WTC11 (cell line): ENCODE data around the gene IRX4. TPM values are rescaled to one million over a fixed set of nuclear protein-coding genes. Genes with fewer than 3 reads are reported as not detected.

Experiments used
- ATAC-seq: fragments of 200-7000 bp; cut with Tn5 transposase; 2 replicates; pipeline ENCODE4 v1.10.0; 2021; ENCODE audit warnings: mild to moderate bottlenecking, moderate library complexity
- CTCF ChIA-PET: fragments of 300-600 bp; sonication (Branson Sonifier 250); formaldehyde crosslinking; loops from one replicate; lab custom pipeline; 2021; ENCODE audit warnings: antibody characterized with exemption; lab: Charles Lee
- POLR2A ChIA-PET: fragments of 350-600 bp; sonication (Branson Sonifier 250); formaldehyde crosslinking; loops from one replicate; lab custom pipeline; 2021; ENCODE audit warnings: antibody characterized with exemption; lab: Charles Lee
- DNase-seq: peaks from one replicate; pipeline ENCODE4 v3.0.0; 2021; ENCODE audit warnings: low spot score
- H3K27ac Mint-ChIP-seq: 2 replicates; pipeline ENCODE4 v1.8.0; 2021; ENCODE audit warnings: mixed read lengths
- H3K27me3 Mint-ChIP-seq: 2 replicates; pipeline ENCODE4 v1.8.0; 2021; ENCODE audit warnings: low read depth, mild to moderate bottlenecking, moderate library complexity, mixed read lengths
- H3K36me3 Mint-ChIP-seq: 2 replicates; pipeline ENCODE4 v1.8.0; 2021; ENCODE audit warnings: mixed read lengths
- H3K4me1 Mint-ChIP-seq: 2 replicates; pipeline ENCODE4 v1.8.0; 2022; ENCODE audit warnings: mixed read lengths
- H3K4me3 Mint-ChIP-seq: 2 replicates; pipeline ENCODE4 v1.8.0; 2021; ENCODE audit warnings: mild to moderate bottlenecking, moderate library complexity, mixed read lengths
- H3K9me3 Mint-ChIP-seq: 2 replicates; pipeline ENCODE4 v1.8.0; 2021; ENCODE audit warnings: mixed read lengths
- AR ChIP-seq: fragments of 250-450 bp; sonication (Bioruptor Pico); IDR thresholded peaks from 2 replicates; pipeline ENCODE4 v1.9.0; 2021; ENCODE audit warnings: mild to moderate bottlenecking
- ATF2 ChIP-seq: sonication (generic); formaldehyde crosslinking; IDR thresholded peaks from 2 replicates; pipeline ENCODE4 v1.8.1; 2022; ENCODE audit warnings: low read depth, missing genetic modification reagents, borderline replicate concordance
- FOXP4 ChIP-seq: sonication (generic); formaldehyde crosslinking; IDR thresholded peaks from 2 replicates; pipeline ENCODE4 v1.8.0; 2022; ENCODE audit warnings: mild to moderate bottlenecking, missing genetic modification reagents
- NR3C1 ChIP-seq: sonication (generic); formaldehyde crosslinking; conservative IDR thresholded peaks from 2 replicates; pipeline ENCODE4 v1.8.1; 2023; ENCODE audit warnings: low read depth, mild to moderate bottlenecking, missing genetic modification reagents
- SP1 ChIP-seq: sonication (generic); formaldehyde crosslinking; conservative IDR thresholded peaks from 2 replicates; pipeline ENCODE4 v1.8.1; 2022; ENCODE audit warnings: missing genetic modification reagents
- TEAD1 ChIP-seq: sonication (generic); formaldehyde crosslinking; IDR thresholded peaks from 2 replicates; pipeline ENCODE4 v1.8.0; 2022; ENCODE audit warnings: mild to moderate bottlenecking, missing genetic modification reagents
- ZBTB21 ChIP-seq: sonication (generic); formaldehyde crosslinking; IDR thresholded peaks from 2 replicates; pipeline ENCODE4 v1.8.1; 2023; ENCODE audit warnings: mild to moderate bottlenecking, missing genetic modification reagents, borderline replicate concordance
- total RNA-seq: library from RNA; stranded (reverse); gene quantifications from 3 replicates; pipeline ENCODE4 v1.2.3, GENCODE V29; 2021
- TF ChIP-seq, protein P1 (sequence below): sonication (generic); formaldehyde crosslinking; IDR thresholded peaks from 2 replicates; pipeline ENCODE4 v1.8.1; 2023; ENCODE audit warnings: mild to moderate bottlenecking, missing genetic modification reagents
- TF ChIP-seq, protein P2 (sequence below): sonication (generic); formaldehyde crosslinking; IDR thresholded peaks from 2 replicates; pipeline ENCODE4 v1.8.1; 2023; ENCODE audit warnings: mild to moderate bottlenecking, missing genetic modification reagents, borderline replicate concordance
- TF ChIP-seq, protein P3 (sequence below): sonication (generic); formaldehyde crosslinking; IDR thresholded peaks from 2 replicates; pipeline ENCODE4 v1.8.0; 2023; ENCODE audit warnings: mild to moderate bottlenecking, missing genetic modification reagents

The IRX4 gene
- total RNA-seq, 1 experiment from 2014 or later: 9.0 TPM

DNA sequence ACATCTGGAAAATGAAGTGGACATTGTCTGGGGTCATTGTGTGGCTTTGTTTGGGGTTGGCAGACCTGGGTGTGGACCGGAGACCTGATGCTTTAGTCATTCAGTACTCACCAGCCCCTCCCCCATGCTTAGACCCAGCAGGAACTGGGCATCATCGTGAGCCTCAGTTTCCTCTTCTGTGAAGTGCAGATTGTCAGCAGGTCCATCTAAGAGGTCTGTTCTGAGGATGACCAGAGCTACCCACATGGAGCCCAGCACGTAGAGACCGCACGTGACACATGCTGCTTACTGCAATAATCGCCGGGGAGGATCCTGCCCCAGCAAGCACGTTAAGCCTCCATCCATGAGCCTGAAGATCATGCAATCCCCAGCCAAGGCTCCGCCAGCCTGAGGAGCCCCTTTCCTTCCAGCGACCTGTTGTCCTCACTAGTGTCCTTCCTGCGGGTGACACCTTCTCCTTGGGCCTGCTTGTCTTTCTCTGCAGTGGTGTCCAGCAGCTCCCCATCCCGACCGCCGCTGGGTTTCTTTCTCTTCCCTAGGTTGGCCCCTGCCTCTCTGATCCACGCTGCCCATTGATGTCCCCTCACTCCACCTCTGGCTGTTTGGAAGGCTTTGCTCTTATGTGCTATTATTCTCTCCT lies 26.7 kb upstream of the IRX4 start:
- Mint-ChIP-seq H3K27ac (no peak overlapping the region), H3K4me1 (no peaks in the 10 kb centered on the region), H3K36me3 (peaks cover 5% of the 10 kb centered on the region; the same call in 1 of the 2 replicates), H3K4me3 (no peak overlapping the region), H3K27me3 (no peaks in the 10 kb centered on the region), H3K9me3 (peaks cover 8% of the 10 kb centered on the region)
- TF ChIP-seq TEAD1 (CRISPR knock-in tag) (no peak), SP1 (no peak), ATF2 (no peak), FOXP4 (CRISPR knock-in tag) (no peak), AR (CRISPR knock-in tag) (no peak), NR3C1 (CRISPR knock-in tag) (no peak), ZBTB21 (CRISPR knock-in tag) (no peak)
- TF ChIP-seq, protein P1, sequence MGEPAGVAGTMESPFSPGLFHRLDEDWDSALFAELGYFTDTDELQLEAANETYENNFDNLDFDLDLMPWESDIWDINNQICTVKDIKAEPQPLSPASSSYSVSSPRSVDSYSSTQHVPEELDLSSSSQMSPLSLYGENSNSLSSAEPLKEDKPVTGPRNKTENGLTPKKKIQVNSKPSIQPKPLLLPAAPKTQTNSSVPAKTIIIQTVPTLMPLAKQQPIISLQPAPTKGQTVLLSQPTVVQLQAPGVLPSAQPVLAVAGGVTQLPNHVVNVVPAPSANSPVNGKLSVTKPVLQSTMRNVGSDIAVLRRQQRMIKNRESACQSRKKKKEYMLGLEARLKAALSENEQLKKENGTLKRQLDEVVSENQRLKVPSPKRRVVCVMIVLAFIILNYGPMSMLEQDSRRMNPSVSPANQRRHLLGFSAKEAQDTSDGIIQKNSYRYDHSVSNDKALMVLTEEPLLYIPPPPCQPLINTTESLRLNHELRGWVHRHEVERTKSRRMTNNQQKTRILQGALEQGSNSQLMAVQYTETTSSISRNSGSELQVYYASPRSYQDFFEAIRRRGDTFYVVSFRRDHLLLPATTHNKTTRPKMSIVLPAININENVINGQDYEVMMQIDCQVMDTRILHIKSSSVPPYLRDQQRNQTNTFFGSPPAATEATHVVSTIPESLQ: no peak
- TF ChIP-seq, protein P2, sequence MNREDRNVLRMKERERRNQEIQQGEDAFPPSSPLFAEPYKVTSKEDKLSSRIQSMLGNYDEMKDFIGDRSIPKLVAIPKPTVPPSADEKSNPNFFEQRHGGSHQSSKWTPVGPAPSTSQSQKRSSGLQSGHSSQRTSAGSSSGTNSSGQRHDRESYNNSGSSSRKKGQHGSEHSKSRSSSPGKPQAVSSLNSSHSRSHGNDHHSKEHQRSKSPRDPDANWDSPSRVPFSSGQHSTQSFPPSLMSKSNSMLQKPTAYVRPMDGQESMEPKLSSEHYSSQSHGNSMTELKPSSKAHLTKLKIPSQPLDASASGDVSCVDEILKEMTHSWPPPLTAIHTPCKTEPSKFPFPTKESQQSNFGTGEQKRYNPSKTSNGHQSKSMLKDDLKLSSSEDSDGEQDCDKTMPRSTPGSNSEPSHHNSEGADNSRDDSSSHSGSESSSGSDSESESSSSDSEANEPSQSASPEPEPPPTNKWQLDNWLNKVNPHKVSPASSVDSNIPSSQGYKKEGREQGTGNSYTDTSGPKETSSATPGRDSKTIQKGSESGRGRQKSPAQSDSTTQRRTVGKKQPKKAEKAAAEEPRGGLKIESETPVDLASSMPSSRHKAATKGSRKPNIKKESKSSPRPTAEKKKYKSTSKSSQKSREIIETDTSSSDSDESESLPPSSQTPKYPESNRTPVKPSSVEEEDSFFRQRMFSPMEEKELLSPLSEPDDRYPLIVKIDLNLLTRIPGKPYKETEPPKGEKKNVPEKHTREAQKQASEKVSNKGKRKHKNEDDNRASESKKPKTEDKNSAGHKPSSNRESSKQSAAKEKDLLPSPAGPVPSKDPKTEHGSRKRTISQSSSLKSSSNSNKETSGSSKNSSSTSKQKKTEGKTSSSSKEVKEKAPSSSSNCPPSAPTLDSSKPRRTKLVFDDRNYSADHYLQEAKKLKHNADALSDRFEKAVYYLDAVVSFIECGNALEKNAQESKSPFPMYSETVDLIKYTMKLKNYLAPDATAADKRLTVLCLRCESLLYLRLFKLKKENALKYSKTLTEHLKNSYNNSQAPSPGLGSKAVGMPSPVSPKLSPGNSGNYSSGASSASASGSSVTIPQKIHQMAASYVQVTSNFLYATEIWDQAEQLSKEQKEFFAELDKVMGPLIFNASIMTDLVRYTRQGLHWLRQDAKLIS (CRISPR knock-in tag): no peak
- TF ChIP-seq, protein P3, sequence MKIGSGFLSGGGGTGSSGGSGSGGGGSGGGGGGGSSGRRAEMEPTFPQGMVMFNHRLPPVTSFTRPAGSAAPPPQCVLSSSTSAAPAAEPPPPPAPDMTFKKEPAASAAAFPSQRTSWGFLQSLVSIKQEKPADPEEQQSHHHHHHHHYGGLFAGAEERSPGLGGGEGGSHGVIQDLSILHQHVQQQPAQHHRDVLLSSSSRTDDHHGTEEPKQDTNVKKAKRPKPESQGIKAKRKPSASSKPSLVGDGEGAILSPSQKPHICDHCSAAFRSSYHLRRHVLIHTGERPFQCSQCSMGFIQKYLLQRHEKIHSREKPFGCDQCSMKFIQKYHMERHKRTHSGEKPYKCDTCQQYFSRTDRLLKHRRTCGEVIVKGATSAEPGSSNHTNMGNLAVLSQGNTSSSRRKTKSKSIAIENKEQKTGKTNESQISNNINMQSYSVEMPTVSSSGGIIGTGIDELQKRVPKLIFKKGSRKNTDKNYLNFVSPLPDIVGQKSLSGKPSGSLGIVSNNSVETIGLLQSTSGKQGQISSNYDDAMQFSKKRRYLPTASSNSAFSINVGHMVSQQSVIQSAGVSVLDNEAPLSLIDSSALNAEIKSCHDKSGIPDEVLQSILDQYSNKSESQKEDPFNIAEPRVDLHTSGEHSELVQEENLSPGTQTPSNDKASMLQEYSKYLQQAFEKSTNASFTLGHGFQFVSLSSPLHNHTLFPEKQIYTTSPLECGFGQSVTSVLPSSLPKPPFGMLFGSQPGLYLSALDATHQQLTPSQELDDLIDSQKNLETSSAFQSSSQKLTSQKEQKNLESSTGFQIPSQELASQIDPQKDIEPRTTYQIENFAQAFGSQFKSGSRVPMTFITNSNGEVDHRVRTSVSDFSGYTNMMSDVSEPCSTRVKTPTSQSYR (CRISPR knock-in tag): no peak
- no peak for ATAC-seq
- CTCF ChIA-PET: no interaction called here
- POLR2A ChIA-PET: no interaction called here
- no peak for DNase-seq
